Ovary (tissue), 3 donors: Measurements from ENCODE around the gene COX8A.

ENCODE experiments used
- CTCF ChIP-seq, 3 donors: fragments of 450-650 bp in 2 of 3; fragments of 200-600 bp in 1 of 3; IDR thresholded peaks; one replicate each; pipeline versions ENCODE4 v1.5.1 to v1.8.0; 2016 to 2022; ENCODE audit warnings: antibody characterized with exemption in 3 of 3, mild to moderate bottlenecking in 1 of 3
- EP300 ChIP-seq: sonication (generic); formaldehyde crosslinking; IDR thresholded peaks from one replicate; pipeline ENCODE4 v1.6.1; 2017; ENCODE audit warnings: antibody characterized with exemption
- POLR2A ChIP-seq: fragments of 450-650 bp; IDR thresholded peaks from one replicate; pipeline ENCODE4 v1.6.1; 2017; ENCODE audit warnings: antibody characterized with exemption, mild to moderate bottlenecking, moderate library complexity
- donor health status: DM: no; HTN: no; CAD: no.

GRCh38 chr11:63978551-63979239 lies 4.3 kb downstream of the COX8A start:
- TF ChIP-seq CTCF (IDR thresholded peaks at IDR 0.05) (no peak), POLR2A (no peak), EP300 (no peak)
